ENCODE results near the gene DDRGK1.

DNA sequence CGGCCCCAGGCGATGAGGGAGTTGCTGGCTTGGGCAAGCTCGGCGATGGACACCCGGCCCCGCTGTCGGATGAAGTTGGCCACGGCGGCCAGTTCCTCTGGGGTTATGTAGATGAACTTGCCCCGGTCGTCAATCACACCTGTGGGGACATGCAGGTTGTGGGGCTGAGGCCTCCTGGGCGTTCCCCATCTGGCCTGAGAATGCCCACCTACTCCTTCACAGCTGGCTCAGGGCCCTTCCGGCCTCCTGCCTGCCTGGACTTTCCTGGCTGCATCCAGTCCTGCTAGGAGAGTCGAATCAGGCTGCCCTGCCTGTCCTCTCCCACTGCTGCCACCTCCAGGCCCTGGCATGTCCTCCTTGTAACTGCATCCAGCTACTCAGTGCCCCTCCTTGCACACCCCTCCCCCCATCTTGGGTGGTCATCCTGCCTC is 13.8 kb downstream of the DDRGK1 start:
- TF ChIP-seq, protein P1, sequence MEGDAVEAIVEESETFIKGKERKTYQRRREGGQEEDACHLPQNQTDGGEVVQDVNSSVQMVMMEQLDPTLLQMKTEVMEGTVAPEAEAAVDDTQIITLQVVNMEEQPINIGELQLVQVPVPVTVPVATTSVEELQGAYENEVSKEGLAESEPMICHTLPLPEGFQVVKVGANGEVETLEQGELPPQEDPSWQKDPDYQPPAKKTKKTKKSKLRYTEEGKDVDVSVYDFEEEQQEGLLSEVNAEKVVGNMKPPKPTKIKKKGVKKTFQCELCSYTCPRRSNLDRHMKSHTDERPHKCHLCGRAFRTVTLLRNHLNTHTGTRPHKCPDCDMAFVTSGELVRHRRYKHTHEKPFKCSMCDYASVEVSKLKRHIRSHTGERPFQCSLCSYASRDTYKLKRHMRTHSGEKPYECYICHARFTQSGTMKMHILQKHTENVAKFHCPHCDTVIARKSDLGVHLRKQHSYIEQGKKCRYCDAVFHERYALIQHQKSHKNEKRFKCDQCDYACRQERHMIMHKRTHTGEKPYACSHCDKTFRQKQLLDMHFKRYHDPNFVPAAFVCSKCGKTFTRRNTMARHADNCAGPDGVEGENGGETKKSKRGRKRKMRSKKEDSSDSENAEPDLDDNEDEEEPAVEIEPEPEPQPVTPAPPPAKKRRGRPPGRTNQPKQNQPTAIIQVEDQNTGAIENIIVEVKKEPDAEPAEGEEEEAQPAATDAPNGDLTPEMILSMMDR (conservative IDR thresholded peaks at IDR 0.05; ENCODE audit: low read depth, low read length), result no peak
- no peak for TF ChIP-seq POLR2A (IDR thresholded peaks at IDR 0.05; ENCODE audit: low read depth, low read length)
- TF ChIP-seq, protein P2, sequence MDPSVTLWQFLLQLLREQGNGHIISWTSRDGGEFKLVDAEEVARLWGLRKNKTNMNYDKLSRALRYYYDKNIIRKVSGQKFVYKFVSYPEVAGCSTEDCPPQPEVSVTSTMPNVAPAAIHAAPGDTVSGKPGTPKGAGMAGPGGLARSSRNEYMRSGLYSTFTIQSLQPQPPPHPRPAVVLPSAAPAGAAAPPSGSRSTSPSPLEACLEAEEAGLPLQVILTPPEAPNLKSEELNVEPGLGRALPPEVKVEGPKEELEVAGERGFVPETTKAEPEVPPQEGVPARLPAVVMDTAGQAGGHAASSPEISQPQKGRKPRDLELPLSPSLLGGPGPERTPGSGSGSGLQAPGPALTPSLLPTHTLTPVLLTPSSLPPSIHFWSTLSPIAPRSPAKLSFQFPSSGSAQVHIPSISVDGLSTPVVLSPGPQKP (IDR thresholded peaks at IDR 0.05; ENCODE audit: borderline replicate concordance, low read depth, low read length), result no peak

Measured in IMR-90 (cell line).